Activated CD8-positive, alpha-beta memory T cell treated with anti-CD3 and anti-CD28 coated beads for 36 hours (primary cell): ENCODE results near the gene EDEM3. TPM values are rescaled to one million over a fixed set of nuclear protein-coding genes. Genes with fewer than 3 reads are reported as not detected.

Source experiments
- CTCF ChIA-PET: fragments of 350-600 bp; sonication (Branson Sonifier 250); formaldehyde crosslinking; loops from one replicate; lab custom pipeline; 2021; ENCODE audit warnings: antibody characterized with exemption; lab: Charles Lee
- POLR2A ChIA-PET: fragments of 350-600 bp; sonication (Branson Sonifier 250); formaldehyde crosslinking; loops from one replicate; lab custom pipeline; 2021; ENCODE audit warnings: antibody characterized with exemption; lab: Charles Lee
- total RNA-seq, 2 experiments: library from RNA; stranded (reverse); gene quantifications; one replicate each; pipeline ENCODE4 v1.2.3, GENCODE V29; 2021

The EDEM3 gene
- total RNA-seq, 2 experiments from 2014 or later: 19.6 to 22.2 TPM

DNA sequence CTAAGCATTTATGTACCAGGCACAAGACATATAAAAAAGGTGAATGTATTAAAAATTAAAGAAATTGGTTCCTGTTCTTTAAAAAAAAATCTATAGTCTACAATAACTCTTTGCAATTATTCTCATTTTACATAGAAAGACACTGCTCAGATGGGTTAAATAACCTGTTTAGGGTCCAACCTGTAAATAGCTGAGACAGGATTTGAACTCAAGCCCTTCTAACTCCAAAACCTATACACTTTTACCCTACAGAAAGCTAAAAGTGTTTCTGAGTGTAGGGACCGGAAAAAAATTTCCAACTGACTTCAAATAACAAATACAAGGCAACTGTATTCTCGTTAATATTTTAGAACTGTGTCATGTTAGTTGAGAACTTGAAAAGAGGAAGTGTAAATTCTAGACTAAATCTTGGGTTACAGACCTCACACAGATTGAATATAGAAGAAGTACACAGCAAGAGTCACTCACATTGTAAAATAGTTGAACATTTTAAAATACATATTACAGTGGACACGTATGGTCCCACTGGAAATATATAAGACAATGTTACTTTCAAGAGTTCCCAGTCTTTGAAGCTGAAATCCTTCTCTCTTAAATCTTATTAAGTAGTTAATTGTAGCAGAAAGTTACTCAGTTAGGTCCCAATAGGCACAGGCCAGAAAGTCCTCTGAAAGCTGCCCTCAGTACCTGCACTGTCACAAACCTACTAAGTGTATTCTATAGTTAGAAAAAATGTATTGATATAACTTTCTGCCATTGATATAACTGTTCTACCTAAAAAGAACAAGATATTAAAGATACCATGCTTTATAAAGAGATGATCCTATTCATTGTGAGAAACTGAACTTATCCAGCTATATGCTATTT, 7.3 kb downstream of the EDEM3 start:
- POLR2A ChIA-PET: no interaction called here
- CTCF ChIA-PET: no interaction called here

DNA sequence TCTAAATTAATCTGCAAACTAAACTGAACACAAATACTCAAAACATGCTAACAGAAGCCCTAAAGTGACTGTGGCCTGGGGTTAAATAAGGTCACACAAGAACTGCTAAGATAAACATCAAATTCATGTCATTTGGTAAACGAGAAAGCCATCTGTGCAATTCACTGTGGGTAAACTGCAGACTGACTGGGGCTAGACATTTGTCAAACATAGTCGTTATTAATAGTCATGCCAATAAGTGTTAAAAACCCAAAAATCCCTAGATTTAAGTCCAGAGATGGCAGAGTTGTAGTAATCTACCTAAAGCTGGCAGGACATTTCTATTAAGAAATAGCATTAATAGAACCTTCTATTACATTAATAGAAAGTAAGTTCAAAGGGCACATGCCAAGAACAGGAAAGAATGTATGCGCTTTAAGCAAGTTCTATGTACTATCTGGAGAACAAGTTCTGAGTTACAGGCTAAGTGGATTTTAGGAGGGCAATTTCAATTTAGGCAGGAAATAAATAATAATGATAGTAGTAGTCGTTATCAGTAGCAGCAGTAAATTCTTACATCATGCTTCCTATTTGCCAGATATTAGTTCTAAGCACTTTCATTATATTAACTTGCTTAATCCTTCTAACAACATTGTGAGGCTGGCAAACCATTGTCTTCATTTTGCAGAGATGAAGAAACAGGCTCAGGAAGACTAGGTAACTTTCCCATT, 8.6 kb downstream of the EDEM3 start:
- CTCF ChIA-PET: no interaction called here
- POLR2A ChIA-PET: no interaction called here

DNA sequence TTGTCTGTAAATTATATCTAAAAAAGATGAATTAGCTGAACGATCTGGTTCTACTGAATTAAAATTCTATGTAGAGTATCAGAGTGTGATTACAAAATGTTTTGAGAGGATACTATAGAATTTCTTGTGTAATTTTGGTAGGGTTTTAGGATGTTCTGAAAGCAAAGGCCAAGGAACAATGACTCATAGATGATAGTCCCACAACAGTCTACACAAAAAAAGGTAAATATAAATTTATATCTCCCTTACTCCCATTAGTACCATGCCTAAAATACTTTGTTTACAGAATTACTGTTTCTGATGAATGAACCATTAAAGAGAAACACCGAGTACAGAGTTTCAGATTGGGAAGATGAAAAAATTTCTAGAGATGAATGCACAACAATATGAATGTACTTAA, 9.5 kb downstream of the EDEM3 start:
- POLR2A ChIA-PET: no interaction called here
- CTCF ChIA-PET: no interaction called here

- ChIA-PET CTCF (no interaction called here), POLR2A (interaction anchor here (1.0 kb wide), 1 partner anchor 11 kb away, joined by 8 read pairs; the partner anchor contains the start of gene EDEM3)
Measured at GRCh38 chr1:184743062-184743756, 11.4 kb downstream of the EDEM3 start.

GRCh38 chr1:184740344-184740743, 14.3 kb downstream of the EDEM3 start:
- CTCF ChIA-PET: no interaction called here
- POLR2A ChIA-PET: no interaction called here

DNA sequence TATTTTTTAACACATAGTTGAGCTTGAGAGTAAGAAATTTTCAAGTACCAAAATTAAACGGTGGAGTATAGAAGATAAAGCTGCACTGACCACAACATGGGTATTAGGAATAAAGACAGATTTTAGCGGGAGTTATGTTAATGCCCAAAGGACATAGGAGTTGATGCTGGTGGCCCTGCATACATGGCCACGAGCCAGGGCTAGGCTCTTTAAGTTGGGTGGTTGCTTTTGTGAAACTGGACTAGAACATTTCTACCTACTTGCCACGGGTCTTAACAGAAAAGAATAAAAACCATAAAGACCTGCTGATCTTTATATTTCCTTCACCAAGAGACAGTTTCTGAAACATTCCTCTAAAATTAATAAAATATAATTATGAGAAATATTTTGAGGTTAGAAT, 14.9 kb downstream of the EDEM3 start:
- CTCF ChIA-PET: no interaction called here
- POLR2A ChIA-PET: no interaction called here

DNA sequence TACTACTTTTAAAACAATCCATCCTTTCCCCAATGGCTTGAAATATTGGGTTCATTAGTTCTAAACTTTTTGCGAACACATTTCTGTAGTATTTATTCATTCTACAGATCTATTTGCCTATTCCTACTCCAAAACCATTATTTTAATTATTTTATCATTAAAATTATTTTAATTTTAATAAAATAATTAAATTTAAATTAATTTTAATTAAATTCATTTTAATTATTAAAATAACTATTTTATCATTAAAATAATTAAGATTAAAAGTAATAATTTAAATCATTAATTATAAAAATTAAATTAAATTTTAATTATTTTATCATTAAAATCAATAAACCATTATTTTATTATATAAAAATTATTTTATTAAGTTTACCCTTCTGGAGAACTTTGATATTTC, 15.6 kb downstream of the EDEM3 start:
- POLR2A ChIA-PET: no interaction called here
- CTCF ChIA-PET: no interaction called here

DNA sequence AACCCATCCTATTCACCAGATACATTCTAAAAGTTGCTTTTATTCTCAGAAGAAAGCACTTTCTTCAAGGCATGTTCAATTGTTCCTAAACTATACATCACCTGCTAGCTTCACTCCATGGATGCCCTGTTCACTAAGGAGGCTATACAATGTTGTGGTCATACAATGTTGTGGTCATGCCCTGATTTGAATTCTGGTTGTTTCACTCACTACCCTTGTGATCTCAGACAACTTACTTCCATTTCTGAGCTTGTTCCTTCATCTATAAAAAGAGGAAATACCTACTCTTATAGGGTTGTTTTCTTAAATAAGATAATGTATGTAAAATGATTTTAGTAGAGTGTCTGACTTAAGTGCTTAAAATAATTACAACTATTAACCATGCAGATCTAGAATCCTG, 19.7 kb downstream of the EDEM3 start:
- POLR2A ChIA-PET: no interaction called here
- CTCF ChIA-PET: no interaction called here

- ChIA-PET CTCF (no interaction called here), POLR2A (no interaction called here)
Measured at GRCh38 chr1:184724843-184725242, 29.8 kb downstream of the EDEM3 start.

GRCh38 chr1:184716158-184716557, 38.5 kb downstream of the EDEM3 start:
- ChIA-PET CTCF (no interaction called here), POLR2A (interaction anchor here (0.5 kb wide), 1 partner anchor 1010 kb away, joined by 5 read pairs; no protein-coding TSS in a partner anchor)

GRCh38 chr1:184709418-184709817, 45.2 kb downstream of the EDEM3 start:
- ChIA-PET POLR2A (no interaction called here), CTCF (no interaction called here)

GRCh38 chr1:184708084-184708676, 46.5 kb downstream of the EDEM3 start:
- POLR2A ChIA-PET: no interaction called here
- CTCF ChIA-PET: no interaction called here

- ChIA-PET CTCF (no interaction called here), POLR2A (no interaction called here)
Measured at GRCh38 chr1:184705271-184705670, 49.4 kb downstream of the EDEM3 start.

DNA sequence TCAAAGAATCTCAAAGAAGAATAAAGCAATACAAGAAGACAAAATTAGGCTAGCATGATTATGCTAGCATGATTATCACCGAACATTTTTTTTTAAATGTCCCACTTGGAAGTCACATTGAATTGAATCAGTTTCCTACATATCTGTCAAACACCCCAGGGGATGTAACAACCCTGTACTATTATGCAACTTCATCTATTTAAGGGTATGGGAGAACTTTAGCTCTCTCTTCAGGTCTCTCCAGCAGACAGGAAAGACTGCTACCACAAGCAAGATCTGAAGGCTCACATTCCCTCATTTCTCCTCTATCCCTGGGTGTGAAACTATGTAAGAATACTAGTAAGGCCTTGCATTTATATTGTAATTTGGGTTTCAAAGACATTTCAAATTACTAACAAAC, 52.8 kb downstream of the EDEM3 start:
- ChIA-PET CTCF (no interaction called here), POLR2A (no interaction called here)

- CTCF ChIA-PET: no interaction called here
- POLR2A ChIA-PET: no interaction called here
Measured at GRCh38 chr1:184698969-184699368, 55.7 kb downstream of the EDEM3 start.

DNA sequence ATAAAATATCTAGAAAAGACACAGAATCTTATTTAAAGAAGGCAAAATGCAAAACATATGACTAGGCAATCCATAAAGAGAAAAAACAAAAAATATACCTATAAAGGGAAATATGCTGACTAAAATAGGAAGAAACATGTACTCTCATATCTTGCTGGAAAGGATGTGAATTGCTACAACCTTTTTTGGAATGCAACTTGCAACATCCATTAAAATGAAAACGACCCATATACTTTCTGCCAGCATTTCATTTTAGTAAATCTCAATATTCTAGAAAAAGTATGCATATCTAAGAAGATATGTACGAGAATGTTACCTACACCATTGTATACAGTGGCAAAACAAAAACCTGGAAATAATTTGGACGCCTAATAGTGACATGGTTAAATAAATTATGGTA, 56.6 kb downstream of the EDEM3 start:
- POLR2A ChIA-PET: no interaction called here
- CTCF ChIA-PET: no interaction called here

- POLR2A ChIA-PET: no interaction called here
- CTCF ChIA-PET: no interaction called here
Measured at GRCh38 chr1:184696403-184696802, 58.3 kb downstream of the EDEM3 start.

- ChIA-PET POLR2A (no interaction called here), CTCF (no interaction called here)
Measured at GRCh38 chr1:184695023-184695422, 59.6 kb downstream of the EDEM3 start.

GRCh38 chr1:184693011-184693410, 61.6 kb downstream of the EDEM3 start:
- ChIA-PET CTCF (no interaction called here), POLR2A (no interaction called here)

DNA sequence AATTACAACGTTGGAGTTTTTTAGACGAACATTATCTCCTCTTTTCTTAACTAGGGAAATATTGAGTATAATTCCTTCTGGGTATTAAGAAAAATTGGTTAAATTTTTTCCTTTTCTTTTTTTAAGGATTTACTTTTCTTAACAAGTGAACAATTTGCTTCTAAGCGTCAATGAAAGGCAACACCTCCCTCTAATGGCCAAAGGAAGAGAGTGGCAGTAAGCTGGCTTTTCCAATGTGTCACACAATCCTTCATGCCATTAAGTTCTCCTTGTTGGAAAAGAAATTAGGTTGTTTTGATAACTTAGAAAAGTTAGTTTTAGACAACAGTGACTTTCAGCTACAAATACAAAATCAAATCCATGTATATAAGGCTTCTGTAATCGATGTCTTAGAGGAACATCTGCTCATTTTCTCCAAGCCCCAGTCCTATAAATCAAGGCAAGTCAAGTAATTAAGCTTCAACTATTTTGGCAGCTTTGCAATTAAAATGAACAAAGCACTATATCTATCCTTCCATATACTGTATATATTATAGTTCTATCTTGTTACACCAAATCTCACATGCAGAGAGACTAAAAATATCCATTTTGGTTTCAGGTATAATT, 62.8 kb downstream of the EDEM3 start:
- ChIA-PET CTCF (no interaction called here), POLR2A (no interaction called here)
